ENCODE results near the gene GMDS.

Gene GMDS

GRCh38 chr6:2245103-2245876 lies at the start of gene GMDS:
Gene GMDS (minus strand): TSS chr6:2245605.
- peak; percentile 88 for DNase-seq

- no peak for DNase-seq
Observed at GRCh38 chr6:2285510-2285909, 40.1 kb upstream of the GMDS start.

- DNase-seq = no peak
Observed at GRCh38 chr6:2275892-2276242, 30.5 kb upstream of the GMDS start.

GRCh38 chr6:2274981-2275891 lies 29.8 kb upstream of the GMDS start:
- DNase-seq = no peak

- DNase-seq = no peak
Observed at GRCh38 chr6:2272696-2273095, 27.3 kb upstream of the GMDS start.

GRCh38 chr6:2270054-2270453 lies 24.6 kb upstream of the GMDS start:
- no peak for DNase-seq

GRCh38 chr6:2266841-2267240 lies 21.4 kb upstream of the GMDS start:
- DNase-seq = no peak

- DNase-seq = no peak
Observed at GRCh38 chr6:2266031-2266795, 20.8 kb upstream of the GMDS start.

GRCh38 chr6:2264932-2265331 lies 19.5 kb upstream of the GMDS start:
- no peak for DNase-seq

- DNase-seq = no peak
Observed at GRCh38 chr6:2263896-2264295, 18.5 kb upstream of the GMDS start.

- no peak for DNase-seq
Observed at GRCh38 chr6:2259574-2259973, 14.2 kb upstream of the GMDS start.

GRCh38 chr6:2259002-2259494 lies 13.6 kb upstream of the GMDS start:
- DNase-seq = no peak

GRCh38 chr6:2258112-2258511 lies 12.7 kb upstream of the GMDS start:
- DNase-seq = no peak

GRCh38 chr6:2257363-2257762 lies 12.0 kb upstream of the GMDS start:
- DNase-seq = no peak

- DNase-seq = no peak
Observed at GRCh38 chr6:2254747-2255146, 9.3 kb upstream of the GMDS start.

- DNase-seq = no peak
Observed at GRCh38 chr6:2249126-2249525, 3.7 kb upstream of the GMDS start.

GRCh38 chr6:2247664-2248063 lies 2.3 kb upstream of the GMDS start:
- no peak for DNase-seq

- no peak for DNase-seq
Observed at GRCh38 chr6:2245877-2246863, 765 bp upstream of the GMDS start.

GRCh38 chr6:2244261-2245102 lies 923 bp downstream of the GMDS start:
- DNase-seq = no peak

- DNase-seq = no peak
Observed at GRCh38 chr6:2242311-2242710, 3.1 kb downstream of the GMDS start.

GRCh38 chr6:2240961-2241360 lies 4.4 kb downstream of the GMDS start:
- no peak for DNase-seq

All from GDM1 (cell line).